IMR-90 (cell line): ENCODE measurements around the gene ZNF408. TPM values are rescaled to one million over a fixed set of nuclear protein-coding genes. Genes with fewer than 3 reads are reported as not detected.

Experiments
- ATAC-seq: fragments of 200-7000 bp; cut with Tn5 transposase; 2 replicates; pipeline ENCODE4 v1.9.1; 2020; ENCODE audit warnings: low read depth, mild to moderate bottlenecking, moderate library complexity
- BruUV-seq: library from RNA; stranded (reverse); fragments of 400-500 nt; replicated peaks from 2 replicates; lab custom pipeline; 2021; lab: Mats Ljungman, UMichigan
- CTCF ChIA-PET: fragments of 300-600 bp; formaldehyde crosslinking; extraction: SDS; loops from one replicate; lab custom pipeline; 2021; ENCODE audit warnings: antibody characterized with exemption; lab: Yijun Ruan, JAX
- POLR2A ChIA-PET: fragments of 300-600 bp; sonication (Branson Sonifier 250); formaldehyde crosslinking; loops from one replicate; lab custom pipeline; 2022; ENCODE audit warnings: antibody characterized with exemption; ENCODE audit not compliant: unreplicated experiment; lab: Charles Lee
- DNase-seq: peaks from one replicate; pipeline ENCODE4 v3.0.0; 2013
- H2AFZ ChIP-seq: replicated peaks from 2 replicates; pipeline ENCODE3; 2013; ENCODE audit warnings: low read length, mild to moderate bottlenecking; ENCODE audit not compliant: poor library complexity
- H2AK5ac ChIP-seq: 2 replicates; pipeline ENCODE4 v1.6.1; 2013; ENCODE audit warnings: low read depth, low read length, inconsistent platforms
- H2AK9ac ChIP-seq: replicated peaks from 2 replicates; pipeline ENCODE3; 2013; ENCODE audit warnings: mild to moderate bottlenecking, low read depth, low read length, moderate library complexity; ENCODE audit not compliant: poor library complexity
- H2BK120ac ChIP-seq: 2 replicates; pipeline ENCODE4 v1.6.1; 2013; ENCODE audit warnings: low read depth, low read length, inconsistent platforms
- H2BK15ac ChIP-seq: 3 replicates; pipeline ENCODE4 v1.6.1; 2013; ENCODE audit warnings: low read depth, low read length, inconsistent platforms
- H2BK20ac ChIP-seq: 2 replicates; pipeline ENCODE4 v1.6.1; 2013; ENCODE audit warnings: low read depth, mild to moderate bottlenecking, inconsistent platforms, low read length, moderate library complexity
- H2BK5ac ChIP-seq: 2 replicates; pipeline ENCODE4 v1.6.1; 2013; ENCODE audit warnings: mild to moderate bottlenecking, low read depth, low read length, inconsistent platforms; ENCODE audit not compliant: poor library complexity, severe bottlenecking
- H3K14ac ChIP-seq: replicated peaks from 2 replicates; pipeline ENCODE4 v1.6.1; 2013; ENCODE audit warnings: low read depth, low read length, inconsistent platforms
- H3K18ac ChIP-seq: 2 replicates; pipeline ENCODE4 v1.6.1; 2013; ENCODE audit warnings: low read depth, low read length, control low read depth
- H3K23ac ChIP-seq: 2 replicates; pipeline ENCODE4 v1.6.1; 2013; ENCODE audit warnings: low read depth, low read length, inconsistent platforms
- H3K27ac ChIP-seq: 2 replicates; pipeline ENCODE4 v1.5.1; 2013; ENCODE audit warnings: mild to moderate bottlenecking, control low read depth, low read length; ENCODE audit not compliant: insufficient read depth
- H3K27me3 ChIP-seq: 2 replicates; pipeline ENCODE4 v1.6.1; 2013; ENCODE audit warnings: low read length; ENCODE audit not compliant: control insufficient read depth, insufficient read depth
- H3K36me3 ChIP-seq: 2 replicates; pipeline ENCODE4 v1.6.1; 2013; ENCODE audit warnings: low read length, mixed read lengths; ENCODE audit not compliant: control insufficient read depth, insufficient read depth
- H3K4ac ChIP-seq: 2 replicates; pipeline ENCODE4 v1.6.1; 2013; ENCODE audit warnings: low read depth, low read length, inconsistent platforms
- H3K4me1 ChIP-seq: 2 replicates; pipeline ENCODE4 v1.6.1; 2013; ENCODE audit warnings: low read length, mixed read lengths; ENCODE audit not compliant: control insufficient read depth, insufficient read depth
- H3K4me2 ChIP-seq: 2 replicates; pipeline ENCODE4 v1.6.1; 2013; ENCODE audit warnings: low read depth, mild to moderate bottlenecking, control low read depth, low read length, moderate library complexity
- H3K4me3 ChIP-seq: 2 replicates; pipeline ENCODE4 v1.5.1; 2013; ENCODE audit warnings: low read depth, mild to moderate bottlenecking, control low read depth, low read length, moderate library complexity; ENCODE audit not compliant: insufficient read depth
- H3K56ac ChIP-seq: 2 replicates; pipeline ENCODE4 v1.6.1; 2013; ENCODE audit warnings: low read length, inconsistent platforms; ENCODE audit not compliant: insufficient read depth; ENCODE audit errors: extremely low read depth
- H3K79me1 ChIP-seq, 2 experiments: 2 replicates each; pipeline ENCODE4 v1.6.1; 2013; ENCODE audit warnings: low read length in 2 of 2, inconsistent platforms in 1 of 2, low read depth in 1 of 2
- H3K9ac ChIP-seq: 2 replicates; pipeline ENCODE4 v1.6.1; 2013; ENCODE audit warnings: low read depth, low read length, control low read depth
- H3K9me1 ChIP-seq: 2 replicates; pipeline ENCODE4 v1.6.1; 2013; ENCODE audit warnings: low read length, inconsistent platforms; ENCODE audit not compliant: insufficient read depth
- H3K9me3 ChIP-seq: 2 replicates; pipeline ENCODE4 v1.6.1; 2013; ENCODE audit warnings: low read length; ENCODE audit not compliant: control insufficient read depth, insufficient read depth
- H4K20me1 ChIP-seq: 2 replicates; pipeline ENCODE4 v1.6.1; 2013; ENCODE audit warnings: low read length, inconsistent platforms; ENCODE audit not compliant: insufficient read depth
- H4K5ac ChIP-seq: 2 replicates; pipeline ENCODE4 v1.6.1; 2013; ENCODE audit warnings: mild to moderate bottlenecking, low read depth, low read length, control low read depth
- H4K8ac ChIP-seq, 2 experiments: 2 replicates each; pipeline ENCODE4 v1.6.1; 2013; ENCODE audit warnings: low read depth in 2 of 2, low read length in 2 of 2, control low read depth in 1 of 2, inconsistent platforms in 1 of 2
- H4K91ac ChIP-seq: 2 replicates; pipeline ENCODE4 v1.6.1; 2013; ENCODE audit warnings: low read depth, low read length, inconsistent platforms; ENCODE audit not compliant: insufficient read depth
- BHLHE40 ChIP-seq: fragments of 150-350 bp; IDR thresholded peaks from 2 replicates; pipeline ENCODE4 v1.6.1; 2016; ENCODE audit warnings: mild to moderate bottlenecking, low read depth, low read length
- CEBPB ChIP-seq: IDR thresholded peaks from 2 replicates; pipeline ENCODE4 v1.6.1; 2012; ENCODE audit warnings: low read depth, low read length, improper control_type of control experiment
- CHD1 ChIP-seq: IDR thresholded peaks from 2 replicates; pipeline ENCODE4 v1.6.1; 2012; ENCODE audit warnings: low read depth, low read length, improper control_type of control experiment
- CTCF ChIP-seq: conservative IDR thresholded peaks from 2 replicates; pipeline ENCODE4 v1.5.1; 2012; ENCODE audit warnings: mild to moderate bottlenecking, low read depth, low read length, improper control_type of control experiment
- ELK1 ChIP-seq: fragments of 150-350 bp; IDR thresholded peaks from 2 replicates; pipeline ENCODE4 v1.6.1; 2016; ENCODE audit warnings: low read depth, mild to moderate bottlenecking, low read length, moderate library complexity, borderline replicate concordance
- FOS ChIP-seq: fragments of 150-350 bp; IDR thresholded peaks from 2 replicates; pipeline ENCODE4 v1.6.1; 2016; ENCODE audit warnings: low read depth, low read length
- MAFK ChIP-seq: IDR thresholded peaks from 2 replicates; pipeline ENCODE4 v1.6.1; 2012; ENCODE audit warnings: low read depth, low read length, improper control_type of control experiment
- MAZ ChIP-seq: IDR thresholded peaks from 2 replicates; pipeline ENCODE4 v1.6.1; 2012; ENCODE audit warnings: low read depth, mild to moderate bottlenecking, low read length, improper control_type of control experiment, moderate library complexity, borderline replicate concordance
- MXI1 ChIP-seq: IDR thresholded peaks from 2 replicates; pipeline ENCODE4 v1.6.1; 2012; ENCODE audit warnings: low read depth, mild to moderate bottlenecking, low read length, moderate library complexity, borderline replicate concordance
- NFE2L2 ChIP-seq: fragments of 150-350 bp; IDR thresholded peaks from 2 replicates; pipeline ENCODE4 v1.6.1; 2016; ENCODE audit warnings: low read depth, mild to moderate bottlenecking, low read length
- POLR2A ChIP-seq: IDR thresholded peaks from 2 replicates; pipeline ENCODE4 v1.6.1; 2012; ENCODE audit warnings: mild to moderate bottlenecking, low read depth, low read length
- RAD21 ChIP-seq: IDR thresholded peaks from 2 replicates; pipeline ENCODE4 v1.6.1; 2012; ENCODE audit warnings: low read length, improper control_type of control experiment
- RCOR1 ChIP-seq: IDR thresholded peaks from 2 replicates; pipeline ENCODE4 v1.6.1; 2012; ENCODE audit warnings: mild to moderate bottlenecking, low read length, improper control_type of control experiment; ENCODE audit not compliant: insufficient replicate concordance
- SMC3 ChIP-seq: fragments of 150-350 bp; IDR thresholded peaks from 2 replicates; pipeline ENCODE4 v1.6.1; 2016; ENCODE audit warnings: low read depth, mild to moderate bottlenecking, antibody characterized with exemption, low read length, moderate library complexity
- USF2 ChIP-seq: fragments of 150-350 bp; IDR thresholded peaks from 2 replicates; pipeline ENCODE4 v1.6.1; 2017; ENCODE audit warnings: mild to moderate bottlenecking, antibody characterized with exemption, low read length, low read depth
- WGBS, 2 experiments: methylation state at CpG; one replicate each; pipeline versions ENCODE4 v1.1.5 to v1.1.7; 2013; ENCODE audit warnings: missing lambda C conversion rate in 2 of 2; ENCODE audit not compliant: insufficient read length in 1 of 2; ENCODE audit errors: extremely low coverage in 2 of 2; 5-methylcytosine and 5-hydroxymethylcytosine counted together
- dilution Hi-C: fragments of 300-500 bp; cut with HindIII; formaldehyde crosslinking; loops from one replicate; pipeline ENCODE4 v1.14.3; 2018; ENCODE audit warnings: low sequenced_read_pairs; ENCODE audit not compliant: unreplicated experiment
- in situ Hi-C: fragments of 300-500 bp; cut with MboI; formaldehyde crosslinking; loops from 3 replicates; pipeline ENCODE4 v1.14.3; 2019; ENCODE audit warnings: low sequenced_read_pairs, inconsistent platforms, mixed read lengths
- intact Hi-C: fragments of 100-400 bp; cut with micrococcal nuclease; formaldehyde crosslinking; loops from 2 replicates; pipeline ENCODE4 v1.10.0; 2022
- polyA plus RNA-seq, 3 experiments: library from polyadenylated mRNA; depleted of rRNA; stranded (reverse); fragments of >200 nt; gene quantifications; 2 replicates each; pipeline ENCODE4 v1.2.3, GENCODE V29; 2012; ENCODE audit warnings: low replicate concordance in 1 of 3
- total RNA-seq: library from RNA; depleted of rRNA; stranded (reverse); fragments of >200 nt; gene quantifications from 2 replicates; pipeline ENCODE4 v1.2.3, GENCODE V29; 2012

Gene ZNF408
- total and polyA plus RNA-seq, 2 of the 4 experiments (the other 2 are of a cell fraction), result 9.5 to 11.1 TPM

- Histone ChIP-seq H3K4me2 (no peak overlapping the region), H3K27me3 (no peaks in the 10 kb centered on the region), H4K5ac (no peak overlapping the region), H2AK5ac (no peak overlapping the region), H2BK20ac (no peak overlapping the region), H3K79me1 (peaks cover 0 to 3% of the 10 kb centered on the region in 2 experiments; a peak in 2 of 4 replicates), H3K36me3 (peaks cover 59% of the 10 kb centered on the region), H3K27ac (no peak overlapping the region), H2AFZ (no peak overlapping the region), H2AK9ac (no peak overlapping the region), H2BK120ac (no peak overlapping the region), H4K20me1 (peaks cover 3% of the 10 kb centered on the region; the same call in 1 of the 2 replicates), H3K14ac (no peak overlapping the region), H4K8ac (no peak overlapping the region), H3K56ac (no peak overlapping the region), H3K23ac (no peak overlapping the region), H3K4ac (no peak overlapping the region), H3K18ac (no peak overlapping the region), H2BK15ac (no peak overlapping the region), H3K4me1 (peaks cover 4% of the 10 kb centered on the region), H3K9me3 (no peaks in the 10 kb centered on the region), H3K4me3 (no peak overlapping the region), H3K9ac (no peak overlapping the region), H2BK5ac (no peak overlapping the region), H4K91ac (no peak overlapping the region), H3K9me1 (peaks cover 4% of the 10 kb centered on the region; the same call in 1 of the 2 replicates)
- DNase-seq (no peak), ATAC-seq (no peak)
- dilution Hi-C loops (no loop called here), intact Hi-C loops (no loop called here), in situ Hi-C loops (no loop called here)
- CTCF ChIA-PET, result interaction anchor here (0.6 kb wide), 2 partner anchors 21 to 306 kb away, joined by 4 to 7 read pairs; no protein-coding TSS in a partner anchor
- WGBS, 2 experiments, result no CpG with 5 or more reads among the region's 6 CpGs
- BruUV-seq, result no TSS peak
- POLR2A ChIA-PET, result no interaction called here
- TF ChIP-seq SMC3 (no peak), POLR2A (no peak), CEBPB (no peak), CTCF (no peak), MXI1 (no peak), BHLHE40 (no peak), RCOR1 (no peak), MAFK (no peak), USF2 (no peak), NFE2L2 (no peak), ELK1 (no peak), FOS (no peak), RAD21 (no peak), MAZ (no peak), CHD1 (no peak)
These were observed 46.3 kb downstream of the ZNF408 start for GRCh38 chr11:46747150-46747549.
